ENCODE measurements around the gene SETDB1.

Gene SETDB1

DNA sequence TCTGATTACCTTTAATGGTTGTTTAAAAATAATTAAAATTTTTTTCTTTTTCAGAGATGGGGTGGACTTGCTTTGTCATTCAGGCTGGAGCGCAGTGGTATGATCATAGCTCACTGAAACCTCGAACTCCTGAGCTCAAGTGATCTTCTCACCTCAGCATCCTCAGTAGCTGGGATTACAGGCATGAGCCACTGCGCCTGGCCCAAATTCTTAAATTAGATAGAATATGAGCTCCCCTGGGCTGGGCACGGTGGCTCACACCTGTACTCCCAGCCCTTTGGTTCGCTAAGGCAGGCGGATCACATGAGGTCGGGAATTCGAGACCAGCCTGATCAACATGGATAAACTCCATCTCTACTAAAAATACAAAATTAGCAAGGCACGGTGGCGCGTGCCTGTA, 31.5 kb downstream of the SETDB1 start:
- Histone ChIP-seq H3K27ac (replicated peaks) (no peak overlapping the region), H3K27me3 (ENCODE audit: insufficient read depth, poor library complexity, severe bottlenecking) (no peaks in the 10 kb centered on the region), H3K4me3 (replicated peaks; ENCODE audit: insufficient read depth, low read length) (no peak overlapping the region)
- TF ChIP-seq, protein P1, sequence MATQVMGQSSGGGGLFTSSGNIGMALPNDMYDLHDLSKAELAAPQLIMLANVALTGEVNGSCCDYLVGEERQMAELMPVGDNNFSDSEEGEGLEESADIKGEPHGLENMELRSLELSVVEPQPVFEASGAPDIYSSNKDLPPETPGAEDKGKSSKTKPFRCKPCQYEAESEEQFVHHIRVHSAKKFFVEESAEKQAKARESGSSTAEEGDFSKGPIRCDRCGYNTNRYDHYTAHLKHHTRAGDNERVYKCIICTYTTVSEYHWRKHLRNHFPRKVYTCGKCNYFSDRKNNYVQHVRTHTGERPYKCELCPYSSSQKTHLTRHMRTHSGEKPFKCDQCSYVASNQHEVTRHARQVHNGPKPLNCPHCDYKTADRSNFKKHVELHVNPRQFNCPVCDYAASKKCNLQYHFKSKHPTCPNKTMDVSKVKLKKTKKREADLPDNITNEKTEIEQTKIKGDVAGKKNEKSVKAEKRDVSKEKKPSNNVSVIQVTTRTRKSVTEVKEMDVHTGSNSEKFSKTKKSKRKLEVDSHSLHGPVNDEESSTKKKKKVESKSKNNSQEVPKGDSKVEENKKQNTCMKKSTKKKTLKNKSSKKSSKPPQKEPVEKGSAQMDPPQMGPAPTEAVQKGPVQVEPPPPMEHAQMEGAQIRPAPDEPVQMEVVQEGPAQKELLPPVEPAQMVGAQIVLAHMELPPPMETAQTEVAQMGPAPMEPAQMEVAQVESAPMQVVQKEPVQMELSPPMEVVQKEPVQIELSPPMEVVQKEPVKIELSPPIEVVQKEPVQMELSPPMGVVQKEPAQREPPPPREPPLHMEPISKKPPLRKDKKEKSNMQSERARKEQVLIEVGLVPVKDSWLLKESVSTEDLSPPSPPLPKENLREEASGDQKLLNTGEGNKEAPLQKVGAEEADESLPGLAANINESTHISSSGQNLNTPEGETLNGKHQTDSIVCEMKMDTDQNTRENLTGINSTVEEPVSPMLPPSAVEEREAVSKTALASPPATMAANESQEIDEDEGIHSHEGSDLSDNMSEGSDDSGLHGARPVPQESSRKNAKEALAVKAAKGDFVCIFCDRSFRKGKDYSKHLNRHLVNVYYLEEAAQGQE (IDR thresholded peaks at IDR 0.05; ENCODE audit: insufficient replicate concordance, low read depth) = no peak
- TF ChIP-seq SPI1 (IDR thresholded peaks at IDR 0.05; ENCODE audit: borderline replicate concordance, low read depth) = no peak
- TF ChIP-seq, protein P2, sequence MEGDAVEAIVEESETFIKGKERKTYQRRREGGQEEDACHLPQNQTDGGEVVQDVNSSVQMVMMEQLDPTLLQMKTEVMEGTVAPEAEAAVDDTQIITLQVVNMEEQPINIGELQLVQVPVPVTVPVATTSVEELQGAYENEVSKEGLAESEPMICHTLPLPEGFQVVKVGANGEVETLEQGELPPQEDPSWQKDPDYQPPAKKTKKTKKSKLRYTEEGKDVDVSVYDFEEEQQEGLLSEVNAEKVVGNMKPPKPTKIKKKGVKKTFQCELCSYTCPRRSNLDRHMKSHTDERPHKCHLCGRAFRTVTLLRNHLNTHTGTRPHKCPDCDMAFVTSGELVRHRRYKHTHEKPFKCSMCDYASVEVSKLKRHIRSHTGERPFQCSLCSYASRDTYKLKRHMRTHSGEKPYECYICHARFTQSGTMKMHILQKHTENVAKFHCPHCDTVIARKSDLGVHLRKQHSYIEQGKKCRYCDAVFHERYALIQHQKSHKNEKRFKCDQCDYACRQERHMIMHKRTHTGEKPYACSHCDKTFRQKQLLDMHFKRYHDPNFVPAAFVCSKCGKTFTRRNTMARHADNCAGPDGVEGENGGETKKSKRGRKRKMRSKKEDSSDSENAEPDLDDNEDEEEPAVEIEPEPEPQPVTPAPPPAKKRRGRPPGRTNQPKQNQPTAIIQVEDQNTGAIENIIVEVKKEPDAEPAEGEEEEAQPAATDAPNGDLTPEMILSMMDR (IDR thresholded peaks at IDR 0.05; ENCODE audit: insufficient read depth, low read length) = no peak
- no peak for DNase-seq (ENCODE audit: low read depth in 1 of 2, low spot score in 1 of 2)

DNA sequence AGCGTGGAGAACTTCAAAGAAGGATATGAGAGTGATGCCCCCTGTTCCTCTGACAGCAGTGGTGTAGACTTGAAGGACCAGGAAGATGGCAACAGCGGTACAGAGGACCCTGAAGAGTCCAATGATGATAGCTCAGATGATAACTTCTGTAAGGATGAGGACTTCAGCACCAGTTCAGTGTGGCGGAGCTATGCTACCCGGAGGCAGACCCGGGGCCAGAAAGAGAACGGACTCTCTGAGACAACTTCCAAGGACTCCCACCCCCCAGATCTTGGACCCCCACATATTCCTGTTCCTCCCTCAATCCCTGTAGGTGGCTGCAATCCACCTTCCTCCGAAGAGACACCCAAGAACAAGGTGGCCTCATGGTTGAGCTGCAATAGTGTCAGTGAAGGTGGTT, 34.5 kb downstream of the SETDB1 start:
- DNase-seq (ENCODE audit: low read depth in 1 of 2, low spot score in 1 of 2) = no peak
- Histone ChIP-seq H3K27me3 (ENCODE audit: insufficient read depth, poor library complexity, severe bottlenecking) (no peaks in the 10 kb centered on the region), H3K4me3 (replicated peaks; ENCODE audit: insufficient read depth, low read length) (no peak overlapping the region), H3K27ac (replicated peaks) (no peak overlapping the region)
- no peak for TF ChIP-seq POLR2AphosphoS5 (IDR thresholded peaks at IDR 0.05; ENCODE audit: low read depth)
- TF ChIP-seq, protein P2 (IDR thresholded peaks at IDR 0.05; ENCODE audit: insufficient read depth, low read length) = no peak
- TF ChIP-seq, protein P1 (IDR thresholded peaks at IDR 0.05; ENCODE audit: insufficient replicate concordance, low read depth) = no peak
- TF ChIP-seq GABPA (IDR thresholded peaks at IDR 0.05; ENCODE audit: low read depth) = no peak
- no peak for TF ChIP-seq SPI1 (IDR thresholded peaks at IDR 0.05; ENCODE audit: borderline replicate concordance, low read depth)

DNA sequence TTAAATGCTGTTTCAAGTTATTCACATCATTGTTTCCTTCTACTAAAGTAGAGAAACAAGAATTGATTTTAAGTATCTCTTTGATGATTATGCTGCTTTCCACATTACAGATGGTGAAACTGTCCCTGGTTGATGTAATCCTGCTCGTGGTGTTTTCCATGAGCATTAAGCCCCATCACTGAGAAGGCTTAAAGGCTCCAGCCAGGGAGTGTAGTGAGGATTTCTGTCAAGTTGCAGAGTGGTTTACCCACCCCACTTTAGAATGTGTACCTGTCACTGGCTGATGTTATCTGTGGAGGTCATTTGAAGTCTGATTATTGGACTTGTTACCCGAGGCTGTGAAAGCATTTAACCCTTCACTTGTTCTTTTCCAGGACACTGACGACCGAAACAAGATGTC, 35.6 kb downstream of the SETDB1 start:
- no peak overlapping the region for H3K4me3 ChIP-seq (replicated peaks; ENCODE audit: insufficient read depth, low read length)
- TF ChIP-seq SPI1 (IDR thresholded peaks at IDR 0.05; ENCODE audit: borderline replicate concordance, low read depth) (no peak), POLR2AphosphoS5 (IDR thresholded peaks at IDR 0.05; ENCODE audit: low read depth) (no peak), GABPA (IDR thresholded peaks at IDR 0.05; ENCODE audit: low read depth) (no peak)
- TF ChIP-seq, protein P1 (IDR thresholded peaks at IDR 0.05; ENCODE audit: insufficient replicate concordance, low read depth) = no peak
- TF ChIP-seq, protein P2 (IDR thresholded peaks at IDR 0.05; ENCODE audit: insufficient read depth, low read length) = no peak
- H3K27me3 ChIP-seq (ENCODE audit: insufficient read depth, poor library complexity, severe bottlenecking) = no peaks in the 10 kb centered on the region
- no peak for DNase-seq (ENCODE audit: low read depth in 1 of 2, low spot score in 1 of 2)
- H3K27ac ChIP-seq (replicated peaks) = no peak overlapping the region

Data from HL-60 (cell line).